HepG2 (cell line): ENCODE data around the gene ATG9A. TPM values are rescaled to one million over a fixed set of nuclear protein-coding genes. Genes with fewer than 3 reads are reported as not detected.

Experiments
- CBFB ChIP-seq: sonication (generic); formaldehyde crosslinking; IDR thresholded peaks from 2 replicates; pipeline ENCODE4 v1.4.0; 2020; ENCODE audit warnings: missing genetic modification reagents
- CHD4 ChIP-seq: fragments of 200-600 bp; sonication (generic); IDR thresholded peaks from 2 replicates; pipeline ENCODE4 v1.7.0; 2017; ENCODE audit warnings: mild to moderate bottlenecking, low read length, borderline replicate concordance
- CREBL2 ChIP-seq: sonication (generic); formaldehyde crosslinking; IDR thresholded peaks from 2 replicates; pipeline ENCODE4 v1.8.1; 2023; ENCODE audit warnings: missing genetic modification reagents, mild to moderate bottlenecking, borderline replicate concordance
- HNRNPK ChIP-seq: fragments of 200-400 bp; formaldehyde crosslinking; IDR thresholded peaks from 2 replicates; pipeline ENCODE4 v1.6.1; 2018; ENCODE audit warnings: low read length, low read depth, moderate library complexity, mild to moderate bottlenecking; ENCODE audit not compliant: poor library complexity, severe bottlenecking
- HOXA5 ChIP-seq: sonication (generic); formaldehyde crosslinking; IDR thresholded peaks from 2 replicates; pipeline ENCODE4 v1.4.0; 2020; ENCODE audit warnings: missing genetic modification reagents
- IRF9 ChIP-seq: sonication (generic); formaldehyde crosslinking; IDR thresholded peaks from 2 replicates; pipeline ENCODE4 v1.8.0; 2022; ENCODE audit warnings: missing genetic modification reagents, mild to moderate bottlenecking, borderline replicate concordance
- MLLT10 ChIP-seq: sonication (generic); formaldehyde crosslinking; IDR thresholded peaks from 2 replicates; pipeline ENCODE4 v1.4.0; 2020; ENCODE audit warnings: missing genetic modification reagents
- PRMT3 ChIP-seq: sonication (generic); formaldehyde crosslinking; IDR thresholded peaks from 2 replicates; pipeline ENCODE4 v1.8.1; 2022; ENCODE audit warnings: low read depth, mild to moderate bottlenecking, moderate library complexity, missing genetic modification reagents, borderline replicate concordance
- RXRA ChIP-seq: sonication (generic); formaldehyde crosslinking; IDR thresholded peaks from 2 replicates; pipeline ENCODE4 v1.5.1; 2020; ENCODE audit warnings: missing genetic modification reagents
- TSC22D2 ChIP-seq: sonication (generic); formaldehyde crosslinking; IDR thresholded peaks from 2 replicates; pipeline ENCODE4 v1.5.1; 2020; ENCODE audit warnings: missing genetic modification reagents, mild to moderate bottlenecking, borderline replicate concordance
- ZNF496 ChIP-seq: sonication (generic); formaldehyde crosslinking; IDR thresholded peaks from 2 replicates; pipeline ENCODE4 v1.8.1; 2023; ENCODE audit warnings: mild to moderate bottlenecking, moderate library complexity, missing genetic modification reagents; ENCODE audit not compliant: insufficient replicate concordance
- ZNF567 ChIP-seq: sonication (generic); formaldehyde crosslinking; IDR thresholded peaks from 2 replicates; pipeline ENCODE4 v1.8.1; 2023; ENCODE audit warnings: mild to moderate bottlenecking, missing genetic modification reagents, borderline replicate concordance
- ZNF879 ChIP-seq: sonication (generic); formaldehyde crosslinking; IDR thresholded peaks from 2 replicates; pipeline ENCODE4 v1.8.1; 2023; ENCODE audit warnings: missing genetic modification reagents
- polyA plus RNA-seq, 8 experiments: library from polyadenylated mRNA; depleted of rRNA in 3 of 8; stranded (reverse) in 7 of 8; unstranded in 1 of 8; fragments of >200 nt; fragmentation: Illumina TruSeq in 4 of 8; extraction: Trizol in 4 of 8; gene quantifications; 2 replicates each; pipeline versions ENCODE4 v1.2.1 to v1.2.3, GENCODE V29; 2011 to 2016; ENCODE audit warnings: low read depth in 4 of 8, missing spikeins in 1 of 8, mixed read lengths in 1 of 8; ENCODE audit not compliant: insufficient read depth in 1 of 8
- total RNA-seq, 5 experiments: library from RNA; depleted of rRNA; stranded (reverse); fragments of >200 nt; fragmentation: Illumina TruSeq; extraction: Trizol; gene quantifications; 2 replicates each; pipeline ENCODE4 v1.2.3, GENCODE V29; 2016; ENCODE audit warnings: low read depth in 1 of 5
- TF ChIP-seq, protein P1 (sequence below): IDR thresholded peaks from 2 replicates; pipeline ENCODE4 v1.6.1; 2016; ENCODE audit warnings: low read depth
- TF ChIP-seq, protein P2 (sequence below): IDR thresholded peaks from 2 replicates; pipeline ENCODE4 v1.6.1; 2012; ENCODE audit warnings: inconsistent platforms
- TF ChIP-seq, protein P3 (sequence below): sonication (generic); formaldehyde crosslinking; IDR thresholded peaks from 2 replicates; pipeline ENCODE4 v1.5.1; 2020; ENCODE audit warnings: missing genetic modification reagents, mild to moderate bottlenecking, borderline replicate concordance
- TF ChIP-seq, protein P4 (sequence below): sonication (generic); formaldehyde crosslinking; IDR thresholded peaks from 2 replicates; pipeline ENCODE4 v1.5.1; 2020; ENCODE audit warnings: missing genetic modification reagents, mild to moderate bottlenecking, borderline replicate concordance
- TF ChIP-seq, protein P5 (sequence below): sonication (generic); formaldehyde crosslinking; IDR thresholded peaks from 2 replicates; pipeline ENCODE4 v1.8.1; 2023; ENCODE audit warnings: mild to moderate bottlenecking, missing genetic modification reagents
- TF ChIP-seq, protein P6 (sequence below): sonication (generic); formaldehyde crosslinking; IDR thresholded peaks from 2 replicates; pipeline ENCODE4 v1.5.0; 2020; ENCODE audit warnings: mild to moderate bottlenecking, missing genetic modification reagents

ATG9A gene
- total and polyA plus RNA-seq, 2 of the 13 experiments (the other 11 are each of a cell fraction or from before 2014, with no cell fraction given) = 35.0 to 131 TPM

DNA sequence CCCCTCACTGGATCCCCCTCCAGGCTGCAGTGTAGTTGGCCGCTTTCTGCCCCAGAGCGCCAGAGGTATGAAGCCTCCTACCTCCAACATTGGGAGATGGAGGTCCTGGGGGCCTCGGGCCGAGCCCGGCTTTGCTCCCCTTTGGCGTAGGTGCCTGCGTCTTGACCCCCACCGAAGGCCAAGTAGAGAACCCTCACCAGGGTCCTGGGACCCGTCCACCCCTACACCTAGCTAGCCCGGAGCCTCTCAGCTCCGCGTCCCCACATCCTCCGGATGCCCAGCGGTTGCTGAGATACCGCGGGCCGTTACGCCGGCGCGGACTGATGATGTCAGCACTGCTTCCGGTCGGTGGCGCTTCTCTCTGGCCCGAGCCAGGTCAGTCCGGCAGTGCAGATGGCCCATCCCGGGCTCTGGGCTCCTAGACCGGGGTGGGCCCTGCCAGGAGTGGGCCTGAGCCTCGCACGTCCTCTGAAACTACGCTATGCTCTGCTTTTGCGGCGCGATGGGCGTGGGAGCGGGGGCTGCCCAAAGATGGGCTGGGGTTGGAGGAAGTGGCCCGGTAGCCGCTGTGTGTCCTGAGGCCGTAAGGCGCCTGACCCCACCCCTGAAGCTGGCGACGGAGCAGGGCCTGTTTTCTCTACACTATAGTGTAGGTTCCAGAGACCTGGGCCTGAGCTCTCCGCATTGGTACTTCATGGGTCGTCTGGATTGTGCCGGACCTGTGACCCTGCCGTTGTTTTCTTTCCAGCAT is 15.9 kb upstream of the ATG9A start, which contains the start of the genes GLB1L and STK16 (continued):
- TF ChIP-seq, protein P1, sequence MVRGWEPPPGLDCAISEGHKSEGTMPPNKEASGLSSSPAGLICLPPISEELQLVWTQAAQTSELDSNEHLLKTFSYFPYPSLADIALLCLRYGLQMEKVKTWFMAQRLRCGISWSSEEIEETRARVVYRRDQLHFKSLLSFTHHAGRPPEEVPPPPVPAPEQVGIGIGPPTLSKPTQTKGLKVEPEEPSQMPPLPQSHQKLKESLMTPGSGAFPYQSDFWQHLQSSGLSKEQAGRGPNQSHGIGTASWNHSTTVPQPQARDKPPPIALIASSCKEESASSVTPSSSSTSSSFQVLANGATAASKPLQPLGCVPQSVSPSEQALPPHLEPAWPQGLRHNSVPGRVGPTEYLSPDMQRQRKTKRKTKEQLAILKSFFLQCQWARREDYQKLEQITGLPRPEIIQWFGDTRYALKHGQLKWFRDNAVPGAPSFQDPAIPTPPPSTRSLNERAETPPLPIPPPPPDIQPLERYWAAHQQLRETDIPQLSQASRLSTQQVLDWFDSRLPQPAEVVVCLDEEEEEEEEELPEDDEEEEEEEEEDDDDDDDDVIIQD (CRISPR knock-in tag) = peak; percentile 47; the same call in 1 of the 2 replicates
- TF ChIP-seq TSC22D2 (CRISPR knock-in tag) = peak; percentile 90
- TF ChIP-seq, protein P2, sequence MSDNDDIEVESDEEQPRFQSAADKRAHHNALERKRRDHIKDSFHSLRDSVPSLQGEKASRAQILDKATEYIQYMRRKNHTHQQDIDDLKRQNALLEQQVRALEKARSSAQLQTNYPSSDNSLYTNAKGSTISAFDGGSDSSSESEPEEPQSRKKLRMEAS = peak; percentile 76
- no peak for TF ChIP-seq ZNF496
- TF ChIP-seq ZNF567 = peak; percentile 93
- TF ChIP-seq, protein P3, sequence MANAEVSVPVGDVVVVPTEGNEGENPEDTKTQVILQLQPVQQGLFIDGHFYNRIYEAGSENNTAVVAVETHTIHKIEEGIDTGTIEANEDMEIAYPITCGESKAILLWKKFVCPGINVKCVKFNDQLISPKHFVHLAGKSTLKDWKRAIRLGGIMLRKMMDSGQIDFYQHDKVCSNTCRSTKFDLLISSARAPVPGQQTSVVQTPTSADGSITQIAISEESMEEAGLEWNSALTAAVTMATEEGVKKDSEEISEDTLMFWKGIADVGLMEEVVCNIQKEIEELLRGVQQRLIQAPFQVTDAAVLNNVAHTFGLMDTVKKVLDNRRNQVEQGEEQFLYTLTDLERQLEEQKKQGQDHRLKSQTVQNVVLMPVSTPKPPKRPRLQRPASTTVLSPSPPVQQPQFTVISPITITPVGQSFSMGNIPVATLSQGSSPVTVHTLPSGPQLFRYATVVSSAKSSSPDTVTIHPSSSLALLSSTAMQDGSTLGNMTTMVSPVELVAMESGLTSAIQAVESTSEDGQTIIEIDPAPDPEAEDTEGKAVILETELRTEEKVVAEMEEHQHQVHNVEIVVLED = peak; percentile 93
- TF ChIP-seq IRF9 (CRISPR knock-in tag) = peak; percentile 99
- no peak for TF ChIP-seq HNRNPK
- TF ChIP-seq CBFB (CRISPR knock-in tag) = peak; percentile 87
- TF ChIP-seq MLLT10 (CRISPR knock-in tag) = no peak
- no peak for TF ChIP-seq ZNF879 (CRISPR knock-in tag)
- TF ChIP-seq, protein P4, sequence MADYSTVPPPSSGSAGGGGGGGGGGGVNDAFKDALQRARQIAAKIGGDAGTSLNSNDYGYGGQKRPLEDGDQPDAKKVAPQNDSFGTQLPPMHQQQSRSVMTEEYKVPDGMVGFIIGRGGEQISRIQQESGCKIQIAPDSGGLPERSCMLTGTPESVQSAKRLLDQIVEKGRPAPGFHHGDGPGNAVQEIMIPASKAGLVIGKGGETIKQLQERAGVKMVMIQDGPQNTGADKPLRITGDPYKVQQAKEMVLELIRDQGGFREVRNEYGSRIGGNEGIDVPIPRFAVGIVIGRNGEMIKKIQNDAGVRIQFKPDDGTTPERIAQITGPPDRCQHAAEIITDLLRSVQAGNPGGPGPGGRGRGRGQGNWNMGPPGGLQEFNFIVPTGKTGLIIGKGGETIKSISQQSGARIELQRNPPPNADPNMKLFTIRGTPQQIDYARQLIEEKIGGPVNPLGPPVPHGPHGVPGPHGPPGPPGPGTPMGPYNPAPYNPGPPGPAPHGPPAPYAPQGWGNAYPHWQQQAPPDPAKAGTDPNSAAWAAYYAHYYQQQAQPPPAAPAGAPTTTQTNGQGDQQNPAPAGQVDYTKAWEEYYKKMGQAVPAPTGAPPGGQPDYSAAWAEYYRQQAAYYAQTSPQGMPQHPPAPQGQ = 0 out of 2 replicates have a peak, but pooled peaks have one; percentile 32
- TF ChIP-seq CREBL2 (CRISPR knock-in tag) = peak; percentile 88; the same call in 1 of the 2 replicates
- TF ChIP-seq RXRA (CRISPR knock-in tag) = peak; percentile 94
- 0 out of 2 replicates have a peak, but pooled peaks have one; percentile 36 for TF ChIP-seq CHD4
- no peak for TF ChIP-seq PRMT3 (CRISPR knock-in tag)
- peak; percentile 60; the same call in 1 of the 2 replicates for TF ChIP-seq HOXA5 (CRISPR knock-in tag)
- TF ChIP-seq, protein P5, sequence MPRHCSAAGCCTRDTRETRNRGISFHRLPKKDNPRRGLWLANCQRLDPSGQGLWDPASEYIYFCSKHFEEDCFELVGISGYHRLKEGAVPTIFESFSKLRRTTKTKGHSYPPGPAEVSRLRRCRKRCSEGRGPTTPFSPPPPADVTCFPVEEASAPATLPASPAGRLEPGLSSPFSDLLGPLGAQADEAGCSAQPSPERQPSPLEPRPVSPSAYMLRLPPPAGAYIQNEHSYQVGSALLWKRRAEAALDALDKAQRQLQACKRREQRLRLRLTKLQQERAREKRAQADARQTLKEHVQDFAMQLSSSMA (CRISPR knock-in tag) = peak; percentile 87
- TF ChIP-seq, protein P6, sequence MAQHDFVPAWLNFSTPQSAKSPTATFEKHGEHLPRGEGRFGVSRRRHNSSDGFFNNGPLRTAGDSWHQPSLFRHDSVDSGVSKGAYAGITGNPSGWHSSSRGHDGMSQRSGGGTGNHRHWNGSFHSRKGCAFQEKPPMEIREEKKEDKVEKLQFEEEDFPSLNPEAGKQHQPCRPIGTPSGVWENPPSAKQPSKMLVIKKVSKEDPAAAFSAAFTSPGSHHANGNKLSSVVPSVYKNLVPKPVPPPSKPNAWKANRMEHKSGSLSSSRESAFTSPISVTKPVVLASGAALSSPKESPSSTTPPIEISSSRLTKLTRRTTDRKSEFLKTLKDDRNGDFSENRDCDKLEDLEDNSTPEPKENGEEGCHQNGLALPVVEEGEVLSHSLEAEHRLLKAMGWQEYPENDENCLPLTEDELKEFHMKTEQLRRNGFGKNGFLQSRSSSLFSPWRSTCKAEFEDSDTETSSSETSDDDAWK (CRISPR knock-in tag) = no peak
